ENCODE measurements around the gene FMN1.

Gene FMN1

GRCh38 chr15:32828507-32829186 lies 365.9 kb downstream of the FMN1 start:
- no peak for DNase-seq (ENCODE audit: low spot score)
- in situ Hi-C loops (cut with MboI; ENCODE audit: low sequenced_read_pairs, unreplicated experiment): no loop called here
- no peak for TF ChIP-seq CTCF (IDR thresholded peaks at IDR 0.05; ENCODE audit: borderline replicate concordance, control extremely low read depth, extremely low read depth, insufficient read depth, missing control alignments)

GRCh38 chr15:32826685-32827084 lies 367.8 kb downstream of the FMN1 start:
- in situ Hi-C loops (cut with MboI; ENCODE audit: low sequenced_read_pairs, unreplicated experiment): no loop called here
- TF ChIP-seq CTCF (IDR thresholded peaks at IDR 0.05; ENCODE audit: borderline replicate concordance, control extremely low read depth, extremely low read depth, insufficient read depth, missing control alignments): no peak
- DNase-seq (ENCODE audit: low spot score): no peak

- no peak for DNase-seq (ENCODE audit: low spot score)
- in situ Hi-C loops (cut with MboI; ENCODE audit: low sequenced_read_pairs, unreplicated experiment): no loop called here
Measured at GRCh38 chr15:32825219-32825618, 369.3 kb downstream of the FMN1 start.

GRCh38 chr15:32824777-32825176 lies 369.7 kb downstream of the FMN1 start:
- TF ChIP-seq CTCF (IDR thresholded peaks at IDR 0.05; ENCODE audit: borderline replicate concordance, control extremely low read depth, extremely low read depth, insufficient read depth, missing control alignments): no peak
- DNase-seq (ENCODE audit: low spot score): no peak
- in situ Hi-C loops (cut with MboI; ENCODE audit: low sequenced_read_pairs, unreplicated experiment): no loop called here

More at GRCh38 chr15:32825219-32825618, 369.3 kb downstream of the FMN1 start:
- no peak for TF ChIP-seq CTCF (IDR thresholded peaks at IDR 0.05; ENCODE audit: borderline replicate concordance, control extremely low read depth, extremely low read depth, insufficient read depth, missing control alignments)

- no peak for TF ChIP-seq CTCF (IDR thresholded peaks at IDR 0.05; ENCODE audit: borderline replicate concordance, control extremely low read depth, extremely low read depth, insufficient read depth, missing control alignments)
- in situ Hi-C loops (cut with MboI; ENCODE audit: low sequenced_read_pairs, unreplicated experiment): no loop called here
Measured at GRCh38 chr15:32823750-32824149, 370.8 kb downstream of the FMN1 start.

GRCh38 chr15:32822739-32823138 lies 371.8 kb downstream of the FMN1 start:
- no peak for TF ChIP-seq CTCF (IDR thresholded peaks at IDR 0.05; ENCODE audit: borderline replicate concordance, control extremely low read depth, extremely low read depth, insufficient read depth, missing control alignments)
- in situ Hi-C loops (cut with MboI; ENCODE audit: low sequenced_read_pairs, unreplicated experiment): no loop called here
- no peak for DNase-seq (ENCODE audit: low spot score)

More at GRCh38 chr15:32823750-32824149, 370.8 kb downstream of the FMN1 start:
- no peak for DNase-seq (ENCODE audit: low spot score)
